ENCODE data around the gene GUF1. TPM values are rescaled to one million over a fixed set of nuclear protein-coding genes. Genes with fewer than 3 reads are reported as not detected.
"Not testable (repeated sequence)": the region's sequence is repeated elsewhere in the genome, so short reads cannot be mapped to it uniquely, and the experiment has no call there.

Gene GUF1
- polyA plus RNA-seq, 3 donors = 6.2 to 11.3 (median 8.4) TPM

DNA sequence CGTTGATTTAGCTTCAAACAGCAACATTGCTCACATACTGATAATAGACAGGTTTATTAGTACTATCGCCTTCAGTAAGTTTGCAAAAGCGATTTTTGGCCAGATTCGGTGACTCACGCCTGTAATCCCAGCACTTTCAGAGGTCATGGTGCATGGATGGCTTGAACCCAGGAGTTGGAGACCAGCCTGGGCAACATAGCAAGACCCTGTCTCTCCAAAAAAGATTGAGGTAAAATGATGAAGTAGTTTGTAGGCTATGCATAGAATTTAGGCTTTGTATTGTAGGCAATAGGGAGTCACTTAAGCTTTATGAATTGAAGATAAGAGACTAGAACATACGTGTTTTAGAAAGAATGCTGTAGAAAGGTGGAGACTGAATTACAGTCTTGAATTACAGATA, 49.3 kb downstream of the GUF1 start:
- Mint-ChIP-seq H3K36me3 (no peaks in the 10 kb centered on the region), H3K9me3 (peaks cover 0 to 2% (median 0%) of the 10 kb centered on the region in 7 donors), H3K27me3 (ENCODE audit: low read depth in 3 of 3) (peaks cover 3 to 17% (median 9%) of the 10 kb centered on the region in 3 donors), H3K4me3 (no peak overlapping the region), H3K4me1 (peaks cover 22% of the 10 kb centered on the region), H3K27ac (no peak overlapping the region)
- Histone ChIP-seq H3K4me3 (replicated peaks in 1 of 3; ENCODE audit: low read depth in 2 of 3, low read length in 3 of 3) (no peak overlapping the region), H4K20me1 (ENCODE audit: insufficient read depth, low read length) (no peaks in the 10 kb centered on the region), H3K9me3 (replicated peaks in 1 of 2; ENCODE audit: control insufficient read depth in 1 of 2, insufficient read depth in 1 of 2, low read length in 2 of 2) (no peaks in the 10 kb centered on the region), H3K9ac (ENCODE audit: insufficient read depth, low read length, poor library complexity, severe bottlenecking) (no peak overlapping the region), H3K4me1 (ENCODE audit: control insufficient read depth in 1 of 2, insufficient read depth in 2 of 2, low read length in 2 of 2) (peaks cover 16 to 20% of the 10 kb centered on the region in 2 donors), H3K36me3 (replicated peaks in 1 of 2; ENCODE audit: control insufficient read depth in 1 of 2, insufficient read depth in 2 of 2, low read length in 2 of 2) (no peaks in the 10 kb centered on the region), H3K4me2 (replicated peaks; ENCODE audit: extremely low read depth, low read length, poor library complexity, severe bottlenecking) (no peak overlapping the region), H3K27ac (ENCODE audit: low read depth in 1 of 2, low read length in 2 of 2) (no peak overlapping the region), H3K27me3 (ENCODE audit: control insufficient read depth in 2 of 2, insufficient read depth in 2 of 2, low read length in 2 of 2) (peaks cover 0 to 11% of the 10 kb centered on the region in 2 donors), H3K79me2 (ENCODE audit: insufficient read depth, low read length) (no peaks in the 10 kb centered on the region), H2AFZ (ENCODE audit: insufficient read depth, low read depth, low read length, poor library complexity, severe bottlenecking) (peak overlapping the region; percentile 97)
- TF ChIP-seq, protein P1, sequence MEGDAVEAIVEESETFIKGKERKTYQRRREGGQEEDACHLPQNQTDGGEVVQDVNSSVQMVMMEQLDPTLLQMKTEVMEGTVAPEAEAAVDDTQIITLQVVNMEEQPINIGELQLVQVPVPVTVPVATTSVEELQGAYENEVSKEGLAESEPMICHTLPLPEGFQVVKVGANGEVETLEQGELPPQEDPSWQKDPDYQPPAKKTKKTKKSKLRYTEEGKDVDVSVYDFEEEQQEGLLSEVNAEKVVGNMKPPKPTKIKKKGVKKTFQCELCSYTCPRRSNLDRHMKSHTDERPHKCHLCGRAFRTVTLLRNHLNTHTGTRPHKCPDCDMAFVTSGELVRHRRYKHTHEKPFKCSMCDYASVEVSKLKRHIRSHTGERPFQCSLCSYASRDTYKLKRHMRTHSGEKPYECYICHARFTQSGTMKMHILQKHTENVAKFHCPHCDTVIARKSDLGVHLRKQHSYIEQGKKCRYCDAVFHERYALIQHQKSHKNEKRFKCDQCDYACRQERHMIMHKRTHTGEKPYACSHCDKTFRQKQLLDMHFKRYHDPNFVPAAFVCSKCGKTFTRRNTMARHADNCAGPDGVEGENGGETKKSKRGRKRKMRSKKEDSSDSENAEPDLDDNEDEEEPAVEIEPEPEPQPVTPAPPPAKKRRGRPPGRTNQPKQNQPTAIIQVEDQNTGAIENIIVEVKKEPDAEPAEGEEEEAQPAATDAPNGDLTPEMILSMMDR (IDR thresholded peaks at IDR 0.05) = no peak
- DNase-seq = no peak
- intact Hi-C loops (cut with micrococcal nuclease) = no loop called here
- 100% methylated on average over 2 of the region's 6 CpGs for WGBS (ENCODE audit: insufficient coverage)

DNA sequence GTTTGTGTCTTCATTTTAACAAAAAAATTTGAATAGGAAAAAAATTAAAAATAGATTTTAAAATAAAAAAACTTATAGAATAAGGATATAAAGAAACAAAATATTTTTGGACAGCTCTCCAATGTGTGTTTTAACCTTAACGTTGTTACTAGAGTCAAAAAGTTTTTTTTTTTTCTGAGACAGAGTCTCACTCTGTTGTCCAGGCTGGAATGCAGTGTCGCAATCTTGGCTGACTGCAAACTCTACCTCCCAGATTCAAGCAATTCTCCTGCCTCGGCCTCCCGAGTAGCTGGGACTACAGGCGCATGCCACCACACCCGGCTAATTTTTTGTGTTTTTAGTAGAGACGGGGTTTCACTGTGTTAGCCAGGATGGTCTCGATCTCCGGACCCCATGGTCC, 50.5 kb downstream of the GUF1 start:
- H3K27me3 ChIP-seq (ENCODE audit: control insufficient read depth in 2 of 2, insufficient read depth in 2 of 2, low read length in 2 of 2) = peaks cover 0 to 11% of the 10 kb centered on the region in 2 donors
- H3K9ac ChIP-seq (ENCODE audit: insufficient read depth, low read length, poor library complexity, severe bottlenecking); intact Hi-C loops (cut with micrococcal nuclease); H3K9me3 Mint-ChIP-seq; H3K4me3 Mint-ChIP-seq; H3K27ac ChIP-seq (ENCODE audit: low read depth in 1 of 2, low read length in 2 of 2); H3K4me3 ChIP-seq (replicated peaks in 1 of 3; ENCODE audit: low read depth in 2 of 3, low read length in 3 of 3); H3K4me2 ChIP-seq (replicated peaks; ENCODE audit: extremely low read depth, low read length, poor library complexity, severe bottlenecking); H4K20me1 ChIP-seq (ENCODE audit: insufficient read depth, low read length); H2AFZ ChIP-seq (ENCODE audit: insufficient read depth, low read depth, low read length, poor library complexity, severe bottlenecking); H3K9me3 ChIP-seq (replicated peaks in 1 of 2; ENCODE audit: control insufficient read depth in 1 of 2, insufficient read depth in 1 of 2, low read length in 2 of 2); H3K36me3 Mint-ChIP-seq; H3K27ac Mint-ChIP-seq; DNase-seq; H3K79me2 ChIP-seq (ENCODE audit: insufficient read depth, low read length); H3K36me3 ChIP-seq (replicated peaks in 1 of 2; ENCODE audit: control insufficient read depth in 1 of 2, insufficient read depth in 2 of 2, low read length in 2 of 2): not testable (repeated sequence)
- peaks cover 4 to 20% (median 9%) of the 10 kb centered on the region in 3 donors for H3K27me3 Mint-ChIP-seq (ENCODE audit: low read depth in 3 of 3)
- WGBS (ENCODE audit: insufficient coverage) = no CpG with 5 or more reads among the region's 9 CpGs
- H3K4me1 ChIP-seq (ENCODE audit: control insufficient read depth in 1 of 2, insufficient read depth in 2 of 2, low read length in 2 of 2) = peaks cover 16 to 20% of the 10 kb centered on the region in 2 donors
- H3K4me1 Mint-ChIP-seq = peaks cover 22% of the 10 kb centered on the region
